Lung microvascular endothelial cell (primary cell): ENCODE results near the gene RASD1. TPM values are rescaled to one million over a fixed set of nuclear protein-coding genes. Genes with fewer than 3 reads are reported as not detected.
"Not testable (repeated sequence)": the region's sequence is repeated elsewhere in the genome, so short reads cannot be mapped to it uniquely, and the experiment has no call there.

Experiments
- DNase-seq, 2 donors: peaks; one replicate each; pipeline versions ENCODE4 v3.0.0 to v3.0.0-alpha.2; 2010; ENCODE audit warnings: low read depth in 2 of 2
- total RNA-seq: library from RNA; depleted of rRNA; stranded (reverse); fragments of >200 nt; gene quantifications from 2 replicates; pipeline ENCODE4 v1.2.1, GENCODE V29; 2014

RASD1 gene
- total RNA-seq, 1 donor from 2014 or later, result 3.8 TPM

DNA sequence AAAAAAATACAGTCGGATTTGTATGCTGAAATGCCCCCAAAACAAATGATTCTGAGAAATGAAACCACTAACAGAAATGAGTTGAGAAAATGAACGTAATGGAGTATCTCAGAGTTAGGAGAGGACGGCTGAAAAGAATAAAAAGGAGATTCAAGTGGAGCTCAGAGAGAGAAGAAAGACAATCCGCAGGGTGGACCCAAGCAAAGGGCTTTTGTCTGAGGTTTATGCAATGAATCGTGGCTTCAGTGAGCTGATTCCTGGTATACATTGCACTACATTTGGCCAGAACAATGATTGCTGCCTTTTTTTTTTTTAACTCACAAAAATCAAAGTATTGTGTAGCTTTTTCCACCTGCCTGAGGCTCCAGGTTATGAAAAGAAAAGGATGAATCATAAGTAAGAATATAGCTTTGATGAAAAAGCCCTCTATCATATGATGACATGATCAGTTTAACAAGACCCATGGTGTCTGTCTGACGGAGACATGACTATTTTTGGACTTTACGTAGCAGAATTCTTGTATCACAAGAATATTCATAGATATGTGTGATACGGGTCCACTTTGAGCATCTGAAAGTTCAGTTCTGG lies 23.8 kb downstream of the RASD1 start:
- DNase-seq, result no peak

DNA sequence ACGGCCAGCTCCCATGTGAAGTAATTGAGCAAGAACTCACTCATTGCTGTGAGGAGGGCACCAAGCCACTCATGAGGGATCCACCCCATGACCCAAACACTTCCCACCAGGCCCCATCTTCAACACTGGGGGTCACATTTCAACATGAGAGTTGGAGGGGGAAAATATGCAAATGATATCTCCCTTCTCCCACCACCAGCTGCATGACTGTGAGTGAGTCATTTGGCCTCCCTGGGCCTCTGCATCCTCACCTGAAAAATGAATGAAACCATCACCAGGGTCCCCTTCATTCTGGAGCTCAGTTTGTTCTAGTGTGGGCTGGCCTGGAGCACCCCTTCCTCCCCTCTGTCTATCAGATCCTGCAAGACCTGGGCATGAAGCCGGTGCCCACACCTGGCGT lies 26.2 kb downstream of the RASD1 start:
- no peak for DNase-seq

DNA sequence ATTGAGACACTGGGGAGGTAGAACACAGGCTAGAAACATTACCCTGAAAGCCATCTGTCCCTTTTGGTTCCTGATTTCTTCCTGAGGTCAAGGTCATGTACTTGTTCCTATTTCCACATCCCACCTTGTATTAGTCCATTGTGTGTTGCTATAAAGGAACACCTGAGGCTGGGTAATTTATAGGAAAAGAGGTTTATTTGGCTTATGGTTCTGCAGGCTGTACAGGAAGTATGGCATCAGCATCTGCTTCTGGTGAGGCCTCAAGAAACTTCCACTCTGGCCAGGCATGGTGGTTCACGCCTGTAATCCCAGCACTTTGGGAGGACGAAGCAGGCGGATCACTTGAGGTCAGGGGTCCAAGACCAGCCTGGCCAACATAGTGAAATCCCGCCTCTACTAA lies 26.8 kb downstream of the RASD1 start:
- DNase-seq, result no peak

DNA sequence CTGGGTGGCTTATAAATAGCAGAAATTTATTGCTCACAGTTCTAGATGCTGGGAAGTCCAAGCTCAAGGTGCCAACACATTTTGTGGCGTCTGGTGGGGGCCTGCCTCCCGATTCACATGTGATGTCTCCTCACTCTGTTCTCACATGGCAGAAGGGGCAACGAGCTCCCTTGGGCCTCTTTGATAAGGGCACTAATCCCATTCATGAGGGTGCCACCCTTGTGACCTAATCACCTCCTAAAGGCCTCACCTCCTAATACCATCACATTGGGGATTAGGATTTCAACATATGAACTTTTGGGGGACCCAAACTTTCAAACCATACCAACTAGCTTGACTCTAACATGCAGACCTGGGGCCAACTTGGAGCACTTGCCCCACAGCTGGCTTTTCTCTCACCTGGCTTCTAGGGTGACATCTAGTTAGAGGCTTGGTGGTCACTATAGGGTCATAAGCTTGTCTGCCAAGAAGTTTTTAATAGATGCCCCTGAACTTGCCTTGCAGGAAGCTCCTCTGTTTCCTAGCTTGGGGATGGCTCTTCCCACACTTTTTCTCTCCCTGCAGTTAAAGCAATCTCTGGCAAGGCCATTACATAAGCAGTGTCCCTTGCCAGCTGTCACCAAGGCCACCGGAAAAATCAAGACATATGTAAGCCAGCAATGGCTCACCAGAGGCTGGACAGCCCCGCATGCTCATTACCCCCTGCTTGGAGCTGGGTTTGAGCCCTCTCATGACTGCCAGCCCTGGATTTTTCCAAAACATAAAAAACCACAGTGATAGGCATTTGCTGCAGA lies 27.8 kb downstream of the RASD1 start:
- DNase-seq, result peak in 1 of 2 donors; percentile 24

DNA sequence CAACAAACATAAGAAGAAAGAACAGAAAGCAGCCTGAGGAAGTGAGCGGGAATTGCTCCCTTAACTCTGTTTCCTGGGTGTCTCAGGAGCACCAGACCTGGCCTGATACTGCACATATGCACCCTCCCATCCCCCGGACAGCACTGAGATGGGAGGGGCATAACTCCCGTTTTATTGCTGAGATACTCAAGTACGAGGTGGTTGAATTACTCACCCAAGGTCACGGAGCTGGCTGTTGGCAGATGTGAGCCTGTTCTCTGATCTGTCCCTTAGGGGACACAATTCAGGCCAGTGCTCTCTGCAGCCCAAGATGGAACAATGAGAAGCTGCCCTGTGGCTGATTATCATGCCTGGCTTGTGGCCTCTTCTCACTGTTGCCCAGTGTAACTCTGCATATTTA lies 28.5 kb downstream of the RASD1 start:
- DNase-seq, result no peak

DNA sequence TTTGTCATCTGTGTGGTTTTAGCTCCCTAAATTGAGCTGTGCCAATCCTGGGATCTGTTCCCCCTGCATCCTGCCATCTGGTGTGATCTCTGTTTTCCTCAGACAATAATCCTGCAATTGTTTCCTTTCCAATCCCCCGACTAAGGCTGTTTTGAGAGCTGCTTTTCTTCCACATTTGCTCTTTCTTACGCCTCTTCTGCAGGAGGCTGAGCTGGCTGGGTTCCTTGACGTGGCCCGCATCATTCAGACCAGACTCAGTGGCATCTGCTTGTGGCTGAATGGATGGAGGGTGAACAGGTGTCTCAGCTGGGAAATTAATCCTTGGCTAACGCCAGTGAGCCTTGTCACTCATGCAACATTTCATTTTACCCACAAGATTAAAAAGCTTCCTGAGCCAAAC lies 29.2 kb downstream of the RASD1 start:
- DNase-seq, result no peak

DNA sequence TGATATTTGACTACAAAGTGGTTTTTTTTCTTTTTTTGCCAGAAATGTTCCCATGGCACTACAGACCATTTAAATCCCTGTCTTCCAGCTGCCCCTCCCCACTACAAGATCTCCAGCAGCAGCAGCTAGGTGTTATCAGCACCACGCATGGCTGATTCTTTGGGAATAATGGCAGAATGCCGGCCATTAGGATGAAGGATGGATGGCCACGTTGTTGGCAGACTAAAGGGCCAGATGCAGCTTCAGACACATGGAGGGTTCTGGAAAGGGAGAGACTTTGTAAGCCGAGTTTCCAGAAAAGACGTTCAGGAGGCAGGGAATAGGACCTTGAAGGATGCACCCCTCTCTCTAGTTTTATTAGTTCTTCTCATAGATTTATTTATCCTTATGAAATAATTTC lies 29.7 kb downstream of the RASD1 start:
- no peak for DNase-seq

DNA sequence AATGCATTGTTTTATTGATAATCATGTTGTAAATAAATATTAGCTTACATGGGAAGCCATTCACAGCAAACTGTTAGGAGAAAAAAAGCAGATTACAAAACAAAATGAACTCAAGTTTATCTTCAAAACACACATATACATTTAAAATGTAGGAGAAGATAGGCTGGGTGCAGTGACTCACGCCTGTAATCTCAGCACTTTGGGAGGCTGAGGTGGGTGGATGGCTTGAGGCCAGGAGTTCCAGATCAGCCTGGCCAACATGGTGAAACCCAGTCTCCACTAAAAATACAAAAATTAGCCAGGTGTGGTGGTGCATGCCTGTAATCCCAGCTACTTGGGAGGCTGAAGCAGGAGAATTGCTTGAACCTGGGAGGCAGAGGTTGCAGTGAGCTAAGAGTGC lies 30.3 kb downstream of the RASD1 start:
- DNase-seq, result not testable (repeated sequence)

DNA sequence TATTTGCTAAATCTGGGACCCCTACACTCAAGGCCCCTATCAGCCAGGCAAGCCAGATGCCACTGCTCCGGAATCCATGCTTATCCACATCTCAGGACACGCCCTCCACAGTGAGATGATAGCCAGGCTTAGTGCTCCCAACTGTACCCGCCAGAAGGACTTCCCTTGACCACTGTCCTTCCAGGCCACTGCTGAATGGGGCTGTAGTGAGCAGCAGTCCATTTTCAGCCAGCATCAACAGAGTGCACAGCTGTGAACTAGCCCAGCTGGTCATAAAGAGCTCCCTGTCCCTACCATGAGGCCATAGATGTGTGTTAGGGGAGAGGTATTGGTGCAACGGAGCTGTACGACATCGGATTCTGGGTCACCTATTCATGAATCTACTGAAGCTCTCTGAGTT lies 32.4 kb downstream of the RASD1 start:
- DNase-seq, result no peak

DNA sequence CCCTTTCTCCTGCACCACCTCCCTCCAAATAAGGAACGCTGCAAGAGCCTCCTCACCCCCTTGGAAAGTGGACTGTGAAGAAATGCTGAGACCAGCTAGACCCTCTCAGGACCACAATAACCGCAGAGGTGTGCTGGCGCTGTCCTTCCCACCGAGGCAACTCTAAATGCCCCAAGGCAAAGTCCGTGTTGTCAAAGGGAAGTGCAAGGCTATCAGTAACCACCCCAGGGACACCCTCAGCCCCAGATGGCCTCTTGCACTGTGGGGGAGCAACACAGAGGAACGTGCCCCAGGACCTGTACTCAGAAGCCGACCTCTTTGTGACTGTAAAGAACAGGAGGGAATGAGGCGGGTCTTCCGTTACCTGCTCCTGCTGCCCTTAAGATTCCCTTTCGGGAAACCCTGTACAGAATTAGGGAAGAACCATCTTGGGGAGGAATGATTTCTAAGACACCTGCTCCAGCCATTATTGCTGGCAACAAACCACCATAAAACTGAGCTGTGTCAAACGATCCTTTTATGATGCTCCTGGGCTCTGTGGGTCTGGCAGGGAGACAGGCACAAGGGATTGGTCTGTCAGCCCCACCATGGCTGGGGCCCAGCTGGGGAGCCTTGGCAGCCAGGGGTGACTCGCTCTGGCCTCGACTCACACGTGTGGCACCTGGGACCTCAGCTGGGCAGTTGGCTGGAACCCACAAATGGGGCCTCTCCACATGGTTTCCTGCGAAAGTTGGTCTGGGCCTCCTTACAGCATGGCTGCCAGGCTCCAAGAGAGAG lies 34.0 kb downstream of the RASD1 start:
- no peak for DNase-seq

DNA sequence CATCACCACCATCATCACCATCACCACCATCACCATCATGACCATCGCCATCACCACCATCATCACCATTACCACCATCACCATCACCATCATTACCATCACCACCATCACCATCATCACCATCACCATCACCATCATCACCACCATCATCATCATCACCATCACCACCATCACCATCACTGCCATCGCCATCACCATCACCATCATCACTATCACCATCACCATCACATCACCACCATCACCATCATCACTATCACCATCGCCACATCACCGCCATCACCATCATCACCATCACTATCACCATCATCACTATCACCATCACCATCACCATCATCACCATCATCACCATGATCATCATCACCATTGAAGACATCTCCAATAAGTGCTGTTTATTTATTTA lies 36.2 kb downstream of the RASD1 start:
- no peak for DNase-seq

DNA sequence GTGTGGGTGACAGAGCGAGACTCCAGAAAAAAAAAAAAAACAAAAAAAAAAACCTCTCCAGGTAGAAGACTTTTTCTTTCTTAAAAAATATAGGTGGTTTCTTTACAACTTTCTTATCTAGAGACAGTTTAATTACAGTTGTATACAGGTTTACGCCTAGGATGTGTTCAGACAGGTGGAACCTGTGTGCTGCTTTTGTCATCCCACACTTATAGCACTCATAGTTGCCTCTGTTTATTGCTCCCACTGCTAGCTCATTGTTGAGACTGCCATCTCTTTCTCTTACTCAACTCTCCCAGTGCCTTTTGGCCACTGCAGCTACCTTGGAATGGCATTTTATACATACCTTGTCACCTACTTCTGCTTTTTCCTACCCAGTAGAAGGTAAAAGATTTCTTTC lies 38.5 kb downstream of the RASD1 start:
- no peak for DNase-seq

DNA sequence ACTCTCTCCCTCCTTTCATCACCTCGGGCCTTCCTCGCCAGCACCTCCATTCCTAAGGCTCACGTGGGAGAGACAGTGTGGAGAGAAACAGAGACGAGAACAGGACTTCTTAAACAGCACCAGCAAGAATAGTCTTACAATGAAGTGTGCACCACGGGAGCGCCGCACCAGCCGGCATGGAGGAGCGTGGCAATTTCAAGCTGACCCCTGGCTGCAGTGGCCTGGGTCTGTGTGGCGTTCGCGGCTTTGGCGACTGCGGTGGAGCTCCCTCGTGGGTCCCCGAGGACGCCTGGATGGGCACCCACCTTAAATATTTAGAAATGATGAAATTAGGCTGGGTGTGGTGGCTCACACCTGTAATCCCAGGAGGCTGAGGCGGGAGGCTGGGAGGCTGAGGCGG lies 39.9 kb downstream of the RASD1 start:
- DNase-seq, result no peak

DNA sequence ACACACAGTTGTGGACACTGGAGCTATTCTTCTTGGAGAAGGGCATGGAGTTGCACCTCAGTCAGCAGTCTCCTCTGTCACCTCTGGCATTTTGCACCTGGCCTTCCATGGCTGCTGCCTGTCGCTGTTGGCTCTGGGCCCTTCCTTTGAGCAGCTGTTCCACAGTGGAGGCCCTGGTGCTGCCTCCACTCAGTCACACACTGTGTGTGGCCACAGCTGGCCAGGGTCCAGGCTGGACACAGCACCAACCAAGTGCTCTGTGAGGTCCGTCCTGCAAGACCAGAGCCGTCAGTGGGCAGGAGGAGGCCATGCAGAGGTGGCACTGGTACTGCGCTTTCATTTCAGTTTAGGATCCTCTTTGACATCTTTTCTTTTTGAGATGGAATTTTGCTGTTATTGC lies 41.0 kb downstream of the RASD1 start:
- DNase-seq, result no peak

DNA sequence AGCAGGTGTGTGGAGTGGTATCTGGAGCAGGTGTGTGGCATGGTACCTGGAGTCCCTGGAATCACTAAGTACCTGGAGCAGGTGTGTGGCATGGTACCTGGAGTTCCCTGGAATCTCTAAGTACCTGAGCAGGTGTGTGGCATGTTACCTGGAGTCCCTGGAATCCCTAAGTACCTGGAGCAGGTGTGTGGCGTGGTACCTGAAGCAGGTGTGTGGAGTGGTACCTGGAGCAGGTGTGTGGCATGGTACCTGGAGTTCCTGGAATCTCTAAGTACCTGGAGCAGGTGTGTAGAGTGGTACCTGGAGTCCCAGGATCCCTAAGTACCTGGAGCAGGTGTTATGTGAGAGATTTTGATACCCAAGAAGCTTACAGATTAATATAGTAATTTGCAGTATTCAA lies 41.5 kb downstream of the RASD1 start:
- not testable (repeated sequence) for DNase-seq

DNA sequence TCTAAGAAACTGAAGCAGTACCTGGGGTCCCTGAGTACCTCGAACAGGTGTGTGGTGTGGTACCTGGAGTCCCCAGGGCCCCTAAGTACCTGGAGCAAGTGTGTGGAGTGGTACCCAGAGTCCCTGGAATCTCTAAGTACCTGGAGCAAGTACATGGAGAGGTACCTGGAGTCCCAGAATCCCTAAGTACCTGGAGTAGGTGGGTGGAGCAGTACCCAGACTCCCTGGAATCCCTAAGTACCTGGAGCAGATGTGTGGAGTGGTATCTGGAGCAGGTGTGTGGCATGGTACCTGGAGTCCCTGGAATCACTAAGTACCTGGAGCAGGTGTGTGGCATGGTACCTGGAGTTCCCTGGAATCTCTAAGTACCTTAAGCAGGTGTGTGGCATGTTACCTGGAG lies 41.9 kb downstream of the RASD1 start:
- no peak for DNase-seq

DNA sequence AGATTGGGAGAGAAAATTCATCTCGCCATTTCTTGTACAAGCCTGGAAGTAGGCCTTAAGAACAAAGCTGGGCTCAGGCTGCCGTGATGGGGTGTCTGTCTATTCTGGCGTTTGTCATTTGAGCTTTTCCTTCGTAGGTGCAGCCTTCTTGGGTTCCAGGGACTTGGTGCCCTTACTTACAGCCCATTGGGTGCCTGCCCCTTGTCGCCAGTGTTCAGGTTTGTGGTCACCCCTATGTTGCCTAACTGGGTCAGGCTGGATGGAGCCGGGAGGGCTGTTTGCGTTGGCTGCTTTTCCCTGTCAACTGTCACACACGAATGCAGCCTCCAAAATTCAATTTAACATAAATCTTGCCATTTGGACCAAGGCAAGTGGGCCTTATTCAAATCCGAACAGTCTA lies 43.1 kb downstream of the RASD1 start:
- DNase-seq, result no peak

DNA sequence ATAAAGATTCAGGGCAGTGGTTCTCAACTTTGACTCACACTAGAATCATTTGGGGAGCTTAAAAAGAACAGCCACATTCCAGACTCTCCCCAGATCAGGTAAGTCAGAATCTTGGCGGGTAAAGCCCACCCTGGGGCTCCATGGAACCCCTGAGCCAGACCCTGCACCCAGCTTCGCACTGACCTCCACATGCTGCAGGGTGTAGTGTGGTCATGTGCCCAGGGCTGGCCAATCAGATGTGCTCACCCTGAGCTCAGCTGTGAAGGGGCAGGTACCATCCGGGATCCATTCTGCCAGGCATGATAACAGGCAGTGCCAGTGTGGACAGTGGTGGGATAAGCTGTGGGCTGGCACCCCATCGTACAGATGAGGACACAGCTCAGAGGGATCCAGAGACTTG lies 47.5 kb downstream of the RASD1 start:
- DNase-seq, result no peak

DNA sequence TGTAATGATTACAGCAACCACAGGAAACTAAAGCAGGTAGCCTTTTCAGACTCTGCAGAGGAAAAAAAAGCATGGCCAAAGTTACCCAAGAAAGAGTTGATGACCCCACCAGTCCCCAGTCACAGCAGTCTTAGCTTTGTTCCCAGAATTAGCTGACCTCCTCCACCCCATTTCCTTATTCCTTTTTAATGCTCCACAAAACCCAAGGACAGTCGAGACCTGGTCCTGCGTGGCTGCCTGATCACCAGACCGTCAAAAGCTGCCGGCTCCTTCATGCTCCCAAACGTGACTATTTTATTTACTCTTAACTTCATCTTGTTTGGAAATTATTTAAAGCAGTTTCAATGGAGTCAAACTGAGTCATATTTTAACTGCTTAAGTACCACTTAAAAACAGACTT lies 48.1 kb downstream of the RASD1 start:
- DNase-seq, result no peak

DNA sequence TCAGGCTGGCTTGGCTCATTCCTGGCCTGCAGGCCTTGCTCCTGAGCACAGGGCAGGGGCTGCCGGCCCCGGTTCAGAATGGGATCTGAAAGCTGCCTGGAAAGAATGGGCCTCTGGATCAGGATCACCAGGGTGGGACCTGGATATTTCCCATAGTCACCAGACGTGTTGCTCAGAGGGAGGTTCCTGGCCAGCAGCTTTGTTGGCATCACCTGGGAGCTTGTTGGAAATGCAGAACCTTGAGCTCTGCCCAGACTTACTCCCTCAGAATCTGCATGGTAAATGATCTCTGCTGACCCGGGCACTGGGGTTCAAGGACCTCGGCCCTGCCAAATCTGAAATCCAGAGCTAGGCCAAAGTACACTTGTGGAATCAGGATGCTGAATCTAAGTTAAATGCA lies 48.9 kb downstream of the RASD1 start:
- peak in 1 of 2 donors; percentile 23 for DNase-seq

DNA sequence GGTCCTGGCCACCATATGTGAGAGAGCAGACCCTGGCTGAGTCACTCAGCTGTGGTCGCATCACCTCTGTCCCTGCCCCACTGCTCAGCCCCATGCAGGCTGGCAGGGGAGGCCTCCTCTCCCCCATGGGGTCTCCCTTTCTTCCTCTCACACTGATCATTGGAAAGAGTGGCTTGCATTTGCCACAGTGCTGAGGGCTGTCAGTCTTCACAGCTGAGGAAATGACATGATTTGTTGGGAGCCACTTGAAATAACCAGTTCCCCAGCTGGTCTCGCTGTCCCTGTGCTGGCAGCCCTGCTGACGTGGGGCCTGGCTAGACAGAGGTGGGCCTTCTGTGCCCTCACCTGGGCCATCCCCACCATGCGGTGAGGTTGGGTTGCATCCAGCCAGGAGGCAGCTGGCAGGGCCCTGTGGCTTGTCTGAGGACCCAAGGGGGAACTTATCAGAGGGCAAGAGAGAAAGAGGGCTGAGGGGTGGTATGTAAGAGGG lies 49.5 kb downstream of the RASD1 start:
- DNase-seq, result peak; percentile 28 to 62

DNA sequence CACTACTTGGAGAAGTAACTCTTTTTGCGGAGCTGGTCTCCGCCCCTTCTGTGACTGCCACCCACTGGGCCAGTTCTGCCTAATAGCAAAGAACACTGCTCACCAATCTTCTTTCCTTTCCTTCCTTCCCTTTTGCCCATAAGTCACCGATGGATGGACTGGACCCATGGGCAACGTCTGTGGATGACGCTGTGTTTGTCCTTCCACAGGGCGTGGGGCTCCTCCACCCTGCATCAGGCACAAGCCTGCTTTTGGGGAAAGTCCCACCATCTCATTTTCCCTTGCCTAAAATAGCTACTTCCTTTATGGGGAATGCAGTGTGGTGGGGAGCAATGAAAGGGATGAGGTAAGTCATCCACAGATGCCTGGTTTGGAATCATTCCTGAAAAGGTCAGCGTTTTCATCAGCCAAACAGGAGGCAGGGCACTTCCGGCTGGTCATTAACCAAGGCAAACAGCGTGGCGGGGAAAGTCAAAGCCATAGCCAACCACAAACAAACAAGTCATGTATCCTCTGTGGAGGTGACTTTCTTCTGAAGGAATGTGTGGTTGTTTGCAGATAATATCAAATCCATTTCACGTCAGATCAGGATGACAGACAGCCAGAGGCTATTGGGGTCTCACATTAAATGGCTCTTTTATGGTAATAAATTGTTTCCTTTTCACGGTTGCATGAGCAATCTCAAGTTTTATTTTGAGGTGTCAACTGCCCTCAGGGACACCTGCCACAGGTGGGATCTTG lies 50.1 kb downstream of the RASD1 start:
- peak; percentile 98 for DNase-seq
